Epithelial cell of proximal tubule (primary cell): Measurements from ENCODE around the gene CD9. TPM values are rescaled to one million over a fixed set of nuclear protein-coding genes. Genes with fewer than 3 reads are reported as not detected.
"Not testable (repeated sequence)": the region's sequence is repeated elsewhere in the genome, so short reads cannot be mapped to it uniquely, and the experiment has no call there.

ENCODE experiments used
- DNase-seq: peaks from one replicate; pipeline ENCODE4 v3.0.0-alpha.2; 2011; ENCODE audit warnings: low read depth
- H3K4me3 ChIP-seq: 2 replicates; pipeline ENCODE4 v1.5.1; 2011; ENCODE audit warnings: low read depth, mild to moderate bottlenecking, low read length
- CTCF ChIP-seq: conservative IDR thresholded peaks from 2 replicates; pipeline ENCODE4 v1.5.1; 2012; ENCODE audit warnings: low read depth, mild to moderate bottlenecking, low read length
- total RNA-seq: library from RNA; depleted of rRNA; stranded (reverse); fragments of >200 nt; gene quantifications from 2 replicates; pipeline ENCODE4 v1.2.3, GENCODE V29; 2015

The CD9 gene
- total RNA-seq, 1 donor from 2014 or later = 284 TPM

GRCh38 chr12:6181583-6182278, 18.5 kb upstream of the CD9 start:
- no peak overlapping the region for H3K4me3 ChIP-seq
- DNase-seq = no peak
- no peak for TF ChIP-seq CTCF

- no peak overlapping the region for H3K4me3 ChIP-seq
- TF ChIP-seq CTCF = no peak
- no peak for DNase-seq
Observed at GRCh38 chr12:6182279-6182898, 17.8 kb upstream of the CD9 start.

- no peak overlapping the region for H3K4me3 ChIP-seq
- no peak for DNase-seq
- no peak for TF ChIP-seq CTCF
Observed at GRCh38 chr12:6183689-6184428, 16.3 kb upstream of the CD9 start.

- H3K4me3 ChIP-seq = no peak overlapping the region
- DNase-seq = no peak
- TF ChIP-seq CTCF = no peak
Observed at GRCh38 chr12:6185961-6186827, 14.0 kb upstream of the CD9 start.

- H3K4me3 ChIP-seq = no peak overlapping the region
- DNase-seq = no peak
- TF ChIP-seq CTCF = no peak
Observed at GRCh38 chr12:6187948-6188793, 12.0 kb upstream of the CD9 start.

- DNase-seq = no peak
- TF ChIP-seq CTCF = no peak
- no peak overlapping the region for H3K4me3 ChIP-seq
Observed at GRCh38 chr12:6189028-6189427, 11.2 kb upstream of the CD9 start.

GRCh38 chr12:6189952-6190598, 10.1 kb upstream of the CD9 start:
- not testable (repeated sequence) for H3K4me3 ChIP-seq, DNase-seq

GRCh38 chr12:6190767-6191530, 9.3 kb upstream of the CD9 start:
- H3K4me3 ChIP-seq, DNase-seq: not testable (repeated sequence)
